PC-3 (cell line): ENCODE measurements around the gene ZBTB7B. TPM values are rescaled to one million over a fixed set of nuclear protein-coding genes. Genes with fewer than 3 reads are reported as not detected.

ENCODE experiments used
- ATAC-seq: fragments of 200-7000 bp; cut with Tn5 transposase; 2 replicates; pipeline ENCODE4 v1.9.1; 2020; ENCODE audit warnings: mild to moderate bottlenecking, moderate library complexity
- BruUV-seq: library from RNA; stranded (reverse); fragments of 400-500 nt; replicated peaks from 2 replicates; lab custom pipeline; 2021; lab: Mats Ljungman, UMichigan
- CTCF ChIA-PET: fragments of 300-600 bp; sonication (Branson Sonifier 250); formaldehyde crosslinking; loops from one replicate; lab custom pipeline; 2022; ENCODE audit warnings: antibody characterized with exemption; lab: Charles Lee
- POLR2A ChIA-PET: fragments of 300-600 bp; sonication (Branson Sonifier 250); formaldehyde crosslinking; loops from one replicate; lab custom pipeline; 2022; ENCODE audit warnings: antibody characterized with exemption; ENCODE audit not compliant: unreplicated experiment; lab: Charles Lee
- DNase-seq: peaks from one replicate; pipeline ENCODE4 v3.0.0-alpha.2; 2015
- H2AFZ ChIP-seq: fragments of 300-600 bp; sonication (generic); 2 replicates; pipeline ENCODE4 v1.6.0; 2016; ENCODE audit warnings: antibody characterized with exemption, low read length
- H3F3A ChIP-seq: fragments of 300-600 bp; sonication (generic); one replicate; pipeline ENCODE4 v1.6.0; 2017; ENCODE audit warnings: antibody characterized with exemption, low read length, control low read depth, mild to moderate bottlenecking; ENCODE audit not compliant: unreplicated experiment
- H3K27ac ChIP-seq: fragments of 300-600 bp; sonication (generic); 2 replicates; pipeline ENCODE4 v1.5.1; 2016; ENCODE audit warnings: mild to moderate bottlenecking, low read length
- H3K27me3 ChIP-seq: fragments of 300-600 bp; sonication (generic); 2 replicates; pipeline ENCODE4 v1.6.1; 2016; ENCODE audit warnings: low read length, mixed read lengths
- H3K36me3 ChIP-seq: fragments of 300-600 bp; sonication (generic); 2 replicates; pipeline ENCODE4 v1.6.1; 2016; ENCODE audit warnings: low read depth, mixed run types, low read length, mixed read lengths
- H3K4me1 ChIP-seq: fragments of 300-600 bp; sonication (generic); 2 replicates; pipeline ENCODE4 v1.5.1; 2016; ENCODE audit warnings: low read length; ENCODE audit not compliant: insufficient read depth
- H3K4me2 ChIP-seq: fragments of 300-600 bp; sonication (generic); 2 replicates; pipeline ENCODE4 v1.6.0; 2016; ENCODE audit warnings: low read length
- H3K4me3 ChIP-seq: fragments of 300-600 bp; sonication (generic); 2 replicates; pipeline ENCODE4 v1.5.1; 2016; ENCODE audit warnings: mild to moderate bottlenecking, low read length, mixed read lengths
- H3K79me2 ChIP-seq: fragments of 300-600 bp; sonication (generic); 2 replicates; pipeline ENCODE4 v1.6.1; 2017; ENCODE audit warnings: low read length, mixed read lengths
- H3K9ac ChIP-seq: fragments of 300-600 bp; sonication (generic); 2 replicates; pipeline ENCODE4 v1.6.0; 2016; ENCODE audit warnings: mild to moderate bottlenecking, low read length
- H3K9me2 ChIP-seq: fragments of 300-600 bp; sonication (generic); replicated peaks from 2 replicates; pipeline ENCODE4 v1.6.1; 2016; ENCODE audit warnings: mixed run types, low read length, mixed read lengths
- H3K9me3 ChIP-seq: fragments of 300-600 bp; sonication (generic); 2 replicates; pipeline ENCODE4 v1.6.1; 2016; ENCODE audit warnings: low read length, mixed read lengths
- H4K20me1 ChIP-seq: fragments of 300-600 bp; sonication (generic); 2 replicates; pipeline ENCODE4 v1.6.1; 2016; ENCODE audit warnings: low read length, mixed read lengths
- CTCF ChIP-seq: fragments of 300-600 bp; sonication (generic); conservative IDR thresholded peaks from 2 replicates; pipeline ENCODE4 v1.5.1; 2017; ENCODE audit warnings: antibody characterized with exemption, low read depth, mild to moderate bottlenecking, low read length
- EZH2 ChIP-seq: fragments of 300-600 bp; sonication (generic); IDR thresholded peaks from one replicate; pipeline ENCODE4 v1.6.1; 2017; ENCODE audit warnings: antibody characterized with exemption, mild to moderate bottlenecking, low read length; ENCODE audit not compliant: unreplicated experiment
- EZH2phosphoT487 ChIP-seq: fragments of 300-600 bp; sonication (generic); IDR thresholded peaks from 2 replicates; pipeline ENCODE4 v1.6.1; 2018; ENCODE audit warnings: mild to moderate bottlenecking, antibody characterized with exemption, low read length, borderline replicate concordance
- intact Hi-C: fragments of 100-400 bp; cut with micrococcal nuclease; formaldehyde crosslinking; loops from 2 replicates; pipeline ENCODE4 v1.9.0; 2023
- total RNA-seq: library from RNA; depleted of rRNA; stranded (reverse); fragments of >200 nt; gene quantifications from 2 replicates; pipeline ENCODE4 v1.2.3, GENCODE V29; 2014

The ZBTB7B gene
- total RNA-seq, 1 experiment from 2014 or later, result 39.7 TPM

- Histone ChIP-seq H3K4me2 (no peak overlapping the region), H4K20me1 (0 out of 2 replicates have a peak, but pooled peaks cover 3% of the 10 kb centered on the region), H3K9ac (no peak overlapping the region), H3K79me2 (peaks cover 89% of the 10 kb centered on the region), H3F3A (peaks cover 1% of the 10 kb centered on the region), H2AFZ (no peak overlapping the region), H3K9me3 (no peaks in the 10 kb centered on the region), H3K4me3 (no peak overlapping the region), H3K27ac (no peak overlapping the region), H3K9me2 (no peaks in the 10 kb centered on the region), H3K4me1 (peaks cover 33% of the 10 kb centered on the region), H3K27me3 (no peaks in the 10 kb centered on the region), H3K36me3 (peaks cover 22% of the 10 kb centered on the region; the same call in 1 of the 2 replicates)
- DNase-seq (no peak), ATAC-seq (no peak)
- TF ChIP-seq EZH2phosphoT487 (no peak), EZH2 (no peak), CTCF (no peak)
- CTCF ChIA-PET, result no interaction called here
- POLR2A ChIA-PET, result no interaction called here
- intact Hi-C loops, result no loop called here
- no TSS peak for BruUV-seq
Measured at GRCh38 chr1:155009221-155009711, 6.7 kb downstream of the ZBTB7B start.

GRCh38 chr1:155009742-155010141 is 7.1 kb downstream of the ZBTB7B start:
- intact Hi-C loops, result no loop called here
- Histone ChIP-seq H3K4me1 (peaks cover 29% of the 10 kb centered on the region), H3K27me3 (no peaks in the 10 kb centered on the region), H2AFZ (no peak overlapping the region), H3K36me3 (peaks cover 26% of the 10 kb centered on the region; the same call in 1 of the 2 replicates), H3K4me2 (no peak overlapping the region), H3F3A (no peaks in the 10 kb centered on the region), H3K9me3 (no peaks in the 10 kb centered on the region), H4K20me1 (0 out of 2 replicates have a peak, but pooled peaks cover 3% of the 10 kb centered on the region), H3K79me2 (peaks cover 84% of the 10 kb centered on the region), H3K9ac (no peak overlapping the region), H3K27ac (no peak overlapping the region), H3K9me2 (no peaks in the 10 kb centered on the region), H3K4me3 (no peak overlapping the region)
- DNase-seq (no peak), ATAC-seq (no peak)
- CTCF ChIA-PET, result no interaction called here
- POLR2A ChIA-PET, result no interaction called here
- BruUV-seq, result no TSS peak
- no peak for TF ChIP-seq EZH2phosphoT487
- TF ChIP-seq EZH2, result no peak
- TF ChIP-seq CTCF, result no peak

- Histone ChIP-seq H2AFZ (no peak overlapping the region), H3K79me2 (peaks cover 78% of the 10 kb centered on the region), H3K9me3 (no peaks in the 10 kb centered on the region), H3K4me3 (no peak overlapping the region), H3K9me2 (no peaks in the 10 kb centered on the region), H4K20me1 (0 out of 2 replicates have a peak, but pooled peaks cover 3% of the 10 kb centered on the region), H3K9ac (no peak overlapping the region), H3F3A (no peaks in the 10 kb centered on the region), H3K36me3 (peaks cover 30% of the 10 kb centered on the region; the same call in 1 of the 2 replicates), H3K27me3 (no peaks in the 10 kb centered on the region), H3K27ac (no peak overlapping the region), H3K4me1 (peaks cover 22% of the 10 kb centered on the region), H3K4me2 (no peak overlapping the region)
- POLR2A ChIA-PET, result no interaction called here
- CTCF ChIA-PET, result no interaction called here
- TF ChIP-seq CTCF (no peak), EZH2phosphoT487 (no peak), EZH2 (no peak)
- no TSS peak for BruUV-seq
- intact Hi-C loops, result no loop called here
- no peak for ATAC-seq
- no peak for DNase-seq
Measured at GRCh38 chr1:155010211-155010918, 7.8 kb downstream of the ZBTB7B start.
